K562 (cell line): ENCODE results near the gene RHBDD1. TPM values are rescaled to one million over a fixed set of nuclear protein-coding genes. Genes with fewer than 3 reads are reported as not detected.

Experiments
- ATAC-seq: fragments of 200-7000 bp; cut with Tn5 transposase; 3 replicates; pipeline ENCODE4 v1.9.1; 2020; ENCODE audit warnings: moderate library complexity
- BruUV-seq: library from RNA; stranded (reverse); fragments of 400-500 nt; replicated peaks from 2 replicates; lab custom pipeline; 2021; lab: Mats Ljungman, UMichigan
- CTCF ChIA-PET: fragments of 300-600 bp; formaldehyde crosslinking; extraction: SDS; loops from one replicate; lab custom pipeline; 2021; ENCODE audit warnings: low intra/inter-chr PET ratio; lab: Yijun Ruan, JAX
- POLR2A ChIA-PET: fragments of 300-600, 350-650 bp; sonication (Branson Sonifier 250); formaldehyde crosslinking; extraction: SDS; loops from one replicate; lab custom pipeline; 2021; ENCODE audit warnings: antibody characterized with exemption, inconsistent platforms; lab: Yijun Ruan, JAX
- DNase-seq, 4 experiments: peaks; one replicate each; pipeline versions ENCODE4 v3.0.0 to v3.0.0-alpha.2; 2011 to 2018; ENCODE audit warnings: low spot score in 3 of 4, mixed read lengths in 3 of 4; ENCODE audit errors: extremely low read depth in 1 of 4
- FAIRE-seq: peaks from 2 replicates; lab custom pipeline; 2011; peaks lifted over from hg19 to GRCh38; lab: Jason Lieb, UNC
- H2AFZ ChIP-seq: 2 replicates; pipeline ENCODE4 v1.6.0; 2011; ENCODE audit warnings: low read depth, low read length, control low read depth, inconsistent platforms
- H3K27ac ChIP-seq: fragments of 200-600 bp; 3 replicates; pipeline ENCODE4 v1.8.0; 2011; ENCODE audit warnings: low read depth, mild to moderate bottlenecking, control low read depth, inconsistent platforms, low read length, moderate library complexity, mixed read lengths; ENCODE audit errors: extremely low read depth
- H3K27me3 ChIP-seq, 2 experiments: fragments of 300-600 bp in 1 of 2; 2 replicates in 1 of 2; 3 replicates in 1 of 2; pipeline versions ENCODE4 v1.6.0 to v1.8.0; 2011; ENCODE audit warnings: inconsistent platforms in 2 of 2, low read length in 2 of 2, mild to moderate bottlenecking in 1 of 2, mixed read lengths in 1 of 2, moderate library complexity in 1 of 2; ENCODE audit not compliant: control insufficient read depth in 2 of 2, insufficient read depth in 2 of 2
- H3K36me3 ChIP-seq: fragments of 300-600 bp; 3 replicates; pipeline ENCODE4 v1.8.0; 2011; ENCODE audit warnings: mild to moderate bottlenecking, low read length, inconsistent platforms; ENCODE audit not compliant: control insufficient read depth, insufficient read depth
- H3K4me1 ChIP-seq, 2 experiments: fragments of 200-600 bp in 1 of 2; replicated peaks in 1 of 2; 2 replicates in 1 of 2; 3 replicates in 1 of 2; pipeline versions ENCODE4 v1.5.1 to v1.8.0; 2011; ENCODE audit warnings: inconsistent platforms in 2 of 2, low read length in 2 of 2, mild to moderate bottlenecking in 1 of 2, mixed read lengths in 1 of 2, moderate library complexity in 1 of 2; ENCODE audit not compliant: control insufficient read depth in 2 of 2, insufficient read depth in 2 of 2
- H3K4me2 ChIP-seq: 2 replicates; pipeline ENCODE4 v1.6.1; 2011; ENCODE audit warnings: low read length, control low read depth, inconsistent platforms, mixed read lengths; ENCODE audit not compliant: insufficient read depth
- H3K4me3 ChIP-seq: fragments of 200-600 bp; sonication (generic), shearing (Covaris generic); 2 replicates; pipeline ENCODE4 v1.5.1; 2016; ENCODE audit warnings: control low read depth, inconsistent platforms
- H3K79me2 ChIP-seq: fragments of 200-600 bp; 3 replicates; pipeline ENCODE4 v1.8.0; 2011; ENCODE audit warnings: low read length, inconsistent platforms; ENCODE audit not compliant: control insufficient read depth, insufficient read depth
- H3K9ac ChIP-seq, 2 experiments: 2 replicates each; pipeline versions ENCODE4 v1.6.0 to v1.6.1; 2011; ENCODE audit warnings: low read depth in 2 of 2, low read length in 2 of 2, control low read depth in 1 of 2, inconsistent platforms in 1 of 2, mild to moderate bottlenecking in 1 of 2, mixed read lengths in 1 of 2; ENCODE audit not compliant: insufficient read depth in 1 of 2
- H3K9me1 ChIP-seq: one replicate; pipeline ENCODE4 v1.6.0; 2011; ENCODE audit warnings: inconsistent platforms, mild to moderate bottlenecking, low read length, moderate library complexity; ENCODE audit not compliant: control insufficient read depth, insufficient read depth
- H3K9me3 ChIP-seq: replicated peaks from 2 replicates; pipeline ENCODE4 v1.5.1; 2011; ENCODE audit warnings: low read depth, low read length, inconsistent platforms; ENCODE audit not compliant: control insufficient read depth, insufficient read depth
- H4K20me1 ChIP-seq: replicated peaks from 2 replicates; pipeline ENCODE4 v1.6.1; 2011; ENCODE audit warnings: low read length, inconsistent platforms, mixed read lengths; ENCODE audit not compliant: control insufficient read depth, insufficient read depth
- CEBPB ChIP-seq: fragments of 450-650 bp; IDR thresholded peaks from 2 replicates; pipeline ENCODE4 v1.6.1; 2016; ENCODE audit warnings: missing genetic modification characterization, missing compliant biosample characterization
- ESRRA ChIP-seq: fragments of 450-650 bp; IDR thresholded peaks from 2 replicates; pipeline ENCODE4 v1.6.1; 2014; ENCODE audit warnings: low read depth, mild to moderate bottlenecking, moderate library complexity, borderline replicate concordance
- PRDM10 ChIP-seq: fragments of 450-650 bp; IDR thresholded peaks from 2 replicates; pipeline ENCODE4 v1.6.1; 2018; ENCODE audit not compliant: partially characterized antibody
- ZNF589 ChIP-seq: fragments of 200-800 bp; sonication (Bioruptor generic); IDR thresholded peaks from 2 replicates; pipeline ENCODE4 v1.6.1; 2016; ENCODE audit warnings: low read depth, missing genetic modification characterization, missing compliant biosample characterization
- WGBS: fragments of 100-300 bp; shearing (Covaris generic); methylation state at CpG from one replicate; pipeline ENCODE4 v1.1.6; 2016; ENCODE audit warnings: low coverage, mixed read lengths; ENCODE audit not compliant: insufficient coverage; ENCODE audit errors: missing lambda C conversion rate; 5-methylcytosine and 5-hydroxymethylcytosine counted together
- in situ Hi-C: fragments of 300-500 bp; cut with MboI; formaldehyde crosslinking; loops from 4 replicates; pipeline ENCODE4 v1.15.0; 2018; ENCODE audit warnings: inconsistent platforms, mixed read lengths
- intact Hi-C: fragments of 100-400 bp; cut with micrococcal nuclease; formaldehyde crosslinking; loops from 2 replicates; pipeline ENCODE4 v1.14.2; 2022
- polyA plus RNA-seq, 8 experiments: library from polyadenylated mRNA; depleted of rRNA in 4 of 8; stranded (reverse) in 5 of 8; unstranded in 3 of 8; fragments of >200 nt; fragmentation: Nextera tagmentation in 2 of 8; fragmentation: Illumina TruSeq in 1 of 8; extraction: Ambion mirVana in 2 of 8; extraction: Trizol in 1 of 8; gene quantifications; 2 replicates each; pipeline versions ENCODE4 v1.2.1 to v1.2.3, GENCODE V29; 2011 to 2014; ENCODE audit warnings: inconsistent platforms in 1 of 8, missing spikeins in 1 of 8
- total RNA-seq, 7 experiments: library from RNA; depleted of rRNA in 6 of 7; stranded (reverse); fragments of >200 nt in 6 of 7; fragmentation: Illumina TruSeq in 2 of 7; extraction: Trizol in 2 of 7; gene quantifications; 2 replicates each; pipeline versions ENCODE4 v1.2.1 to v1.2.3, GENCODE V29; 2011 to 2021; ENCODE audit warnings: low replicate concordance in 1 of 7

Gene RHBDD1
- total and polyA plus RNA-seq, 9 of the 15 experiments (the other 6 are each of a cell fraction or from before 2014, with no cell fraction given) = 4.8 to 34.8 (median 15.6) TPM

- BruUV-seq = no TSS peak
- intact Hi-C loops = no loop called here
- Histone ChIP-seq H4K20me1 (no peaks in the 10 kb centered on the region), H3K9ac (peak overlapping the region in 1 of 2 experiments; percentile 97; a peak in 3 of 4 replicates), H3K4me1 (peaks cover 9% of the 10 kb centered on the region in 2 experiments), H3K9me3 (no peaks in the 10 kb centered on the region), H3K4me2 (peak overlapping the region; percentile 89), H3K27ac (peak overlapping the region; percentile 100), H3K36me3 (peaks cover 13% of the 10 kb centered on the region; the same call in 2 of the 3 replicates), H3K4me3 (peak overlapping the region; percentile 75), H2AFZ (0 out of 2 replicates have a peak overlapping the region, but pooled peaks have one; percentile 71), H3K27me3 (no peaks in the 10 kb centered on the region), H3K79me2 (peaks cover 95% of the 10 kb centered on the region), H3K9me1 (no peaks in the 10 kb centered on the region)
- DNase-seq (no peak), ATAC-seq (no peak), FAIRE-seq (no peak)
- CTCF ChIA-PET = no interaction called here
- in situ Hi-C loops = no loop called here
- 0 out of 2 replicates have a peak, but pooled peaks have one; percentile 0 for TF ChIP-seq ZNF589 (CRISPR knock-in tag)
- peak; percentile 62 for TF ChIP-seq PRDM10
- TF ChIP-seq CEBPB = 0 out of 2 replicates have a peak, but pooled peaks have one; percentile 7
- TF ChIP-seq ESRRA = no peak
- 9% methylated on average over 6 of the region's 7 CpGs for WGBS
- POLR2A ChIA-PET = interaction anchor here (0.8 to 0.9 kb wide), 2 partner anchors 13 to 61 kb away, joined by 3 read pairs; no protein-coding TSS in a partner anchor
Measured at GRCh38 chr2:226837334-226837733, 1.5 kb downstream of the RHBDD1 start.
